K562 (cell line): Measurements from ENCODE around the gene TOMM40L. TPM values are rescaled to one million over a fixed set of nuclear protein-coding genes. Genes with fewer than 3 reads are reported as not detected.

Experiments used
- ATAC-seq: fragments of 200-7000 bp; cut with Tn5 transposase; 3 replicates; pipeline ENCODE4 v1.9.1; 2020; ENCODE audit warnings: moderate library complexity
- BruUV-seq: library from RNA; stranded (reverse); fragments of 400-500 nt; replicated peaks from 2 replicates; lab custom pipeline; 2021; lab: Mats Ljungman, UMichigan
- CTCF ChIA-PET: fragments of 300-600 bp; formaldehyde crosslinking; extraction: SDS; loops from one replicate; lab custom pipeline; 2021; ENCODE audit warnings: low intra/inter-chr PET ratio; lab: Yijun Ruan, JAX
- POLR2A ChIA-PET: fragments of 300-600, 350-650 bp; sonication (Branson Sonifier 250); formaldehyde crosslinking; extraction: SDS; loops from one replicate; lab custom pipeline; 2021; ENCODE audit warnings: antibody characterized with exemption, inconsistent platforms; lab: Yijun Ruan, JAX
- DNase-seq, 4 experiments: peaks; one replicate each; pipeline versions ENCODE4 v3.0.0 to v3.0.0-alpha.2; 2011 to 2018; ENCODE audit warnings: low spot score in 3 of 4, mixed read lengths in 3 of 4; ENCODE audit errors: extremely low read depth in 1 of 4
- FAIRE-seq: peaks from 2 replicates; lab custom pipeline; 2011; peaks lifted over from hg19 to GRCh38; lab: Jason Lieb, UNC
- H2AFZ ChIP-seq: 2 replicates; pipeline ENCODE4 v1.6.0; 2011; ENCODE audit warnings: low read depth, low read length, control low read depth, inconsistent platforms
- H3K27ac ChIP-seq: fragments of 200-600 bp; 3 replicates; pipeline ENCODE4 v1.8.0; 2011; ENCODE audit warnings: low read depth, mild to moderate bottlenecking, control low read depth, inconsistent platforms, low read length, moderate library complexity, mixed read lengths; ENCODE audit errors: extremely low read depth
- H3K27me3 ChIP-seq, 2 experiments: fragments of 300-600 bp in 1 of 2; 2 replicates in 1 of 2; 3 replicates in 1 of 2; pipeline versions ENCODE4 v1.6.0 to v1.8.0; 2011; ENCODE audit warnings: inconsistent platforms in 2 of 2, low read length in 2 of 2, mild to moderate bottlenecking in 1 of 2, mixed read lengths in 1 of 2, moderate library complexity in 1 of 2; ENCODE audit not compliant: control insufficient read depth in 2 of 2, insufficient read depth in 2 of 2
- H3K36me3 ChIP-seq: fragments of 300-600 bp; 3 replicates; pipeline ENCODE4 v1.8.0; 2011; ENCODE audit warnings: mild to moderate bottlenecking, low read length, inconsistent platforms; ENCODE audit not compliant: control insufficient read depth, insufficient read depth
- H3K4me1 ChIP-seq, 2 experiments: fragments of 200-600 bp in 1 of 2; replicated peaks in 1 of 2; 2 replicates in 1 of 2; 3 replicates in 1 of 2; pipeline versions ENCODE4 v1.5.1 to v1.8.0; 2011; ENCODE audit warnings: inconsistent platforms in 2 of 2, low read length in 2 of 2, mild to moderate bottlenecking in 1 of 2, mixed read lengths in 1 of 2, moderate library complexity in 1 of 2; ENCODE audit not compliant: control insufficient read depth in 2 of 2, insufficient read depth in 2 of 2
- H3K4me2 ChIP-seq: 2 replicates; pipeline ENCODE4 v1.6.1; 2011; ENCODE audit warnings: low read length, control low read depth, inconsistent platforms, mixed read lengths; ENCODE audit not compliant: insufficient read depth
- H3K4me3 ChIP-seq: fragments of 200-600 bp; sonication (generic), shearing (Covaris generic); 2 replicates; pipeline ENCODE4 v1.5.1; 2016; ENCODE audit warnings: control low read depth, inconsistent platforms
- H3K79me2 ChIP-seq: fragments of 200-600 bp; 3 replicates; pipeline ENCODE4 v1.8.0; 2011; ENCODE audit warnings: low read length, inconsistent platforms; ENCODE audit not compliant: control insufficient read depth, insufficient read depth
- H3K9ac ChIP-seq, 2 experiments: 2 replicates each; pipeline versions ENCODE4 v1.6.0 to v1.6.1; 2011; ENCODE audit warnings: low read depth in 2 of 2, low read length in 2 of 2, control low read depth in 1 of 2, inconsistent platforms in 1 of 2, mild to moderate bottlenecking in 1 of 2, mixed read lengths in 1 of 2; ENCODE audit not compliant: insufficient read depth in 1 of 2
- H3K9me1 ChIP-seq: one replicate; pipeline ENCODE4 v1.6.0; 2011; ENCODE audit warnings: inconsistent platforms, mild to moderate bottlenecking, low read length, moderate library complexity; ENCODE audit not compliant: control insufficient read depth, insufficient read depth
- H3K9me3 ChIP-seq: replicated peaks from 2 replicates; pipeline ENCODE4 v1.5.1; 2011; ENCODE audit warnings: low read depth, low read length, inconsistent platforms; ENCODE audit not compliant: control insufficient read depth, insufficient read depth
- H4K20me1 ChIP-seq: replicated peaks from 2 replicates; pipeline ENCODE4 v1.6.1; 2011; ENCODE audit warnings: low read length, inconsistent platforms, mixed read lengths; ENCODE audit not compliant: control insufficient read depth, insufficient read depth
- BHLHE40 ChIP-seq: IDR thresholded peaks from 2 replicates; pipeline ENCODE4 v1.6.1; 2011; ENCODE audit warnings: low read length, improper control_type of control experiment
- CTCF ChIP-seq, 3 experiments: IDR thresholded peaks in 2 of 3; conservative IDR thresholded peaks in 1 of 3; 2 replicates each; pipeline ENCODE4 v1.5.1; 2011 to 2012; ENCODE audit warnings: low read length in 3 of 3, mild to moderate bottlenecking in 3 of 3, control low read depth in 2 of 3, improper control_type of control experiment in 1 of 3, inconsistent platforms in 1 of 3, low read depth in 1 of 3, mixed read lengths in 1 of 3, moderate library complexity in 1 of 3; ENCODE audit not compliant: insufficient read depth in 2 of 3
- ELF1 ChIP-seq: fragments of 200-800 bp; sonication (Bioruptor generic); IDR thresholded peaks from 2 replicates; pipeline ENCODE4 v1.6.1; 2016; ENCODE audit warnings: missing genetic modification characterization, missing compliant biosample characterization
- ETV1 ChIP-seq: fragments of 450-650 bp; conservative IDR thresholded peaks from 2 replicates; pipeline ENCODE4 v1.6.1; 2016; ENCODE audit warnings: missing genetic modification characterization, control low read depth, low read depth, missing compliant biosample characterization
- GABPA ChIP-seq: fragments of 200-800 bp; sonication (Bioruptor generic); conservative IDR thresholded peaks from 2 replicates; pipeline ENCODE4 v1.6.1; 2016; ENCODE audit warnings: low read depth, missing genetic modification characterization, missing compliant biosample characterization
- PHF20 ChIP-seq: fragments of 450-650 bp; IDR thresholded peaks from 2 replicates; pipeline ENCODE4 v1.6.1; 2018; ENCODE audit not compliant: partially characterized antibody
- SOX6 ChIP-seq: fragments of 450-650 bp; IDR thresholded peaks from 2 replicates; pipeline ENCODE4 v1.6.1; 2014; ENCODE audit warnings: mild to moderate bottlenecking
- YY1 ChIP-seq, 3 experiments: IDR thresholded peaks; 2 replicates each; pipeline ENCODE4 v1.6.1; 2011; ENCODE audit warnings: low read length in 2 of 3, mild to moderate bottlenecking in 2 of 3, moderate library complexity in 2 of 3, borderline replicate concordance in 1 of 3, control low read depth in 1 of 3, low read depth in 1 of 3; ENCODE audit not compliant: insufficient read depth in 3 of 3, insufficient replicate concordance in 2 of 3, control insufficient read depth in 1 of 3, insufficient read length in 1 of 3; ENCODE audit errors: extremely low read depth in 1 of 3
- ZKSCAN8 ChIP-seq: fragments of 200-800 bp; sonication (Bioruptor generic); IDR thresholded peaks from 2 replicates; pipeline ENCODE4 v1.6.1; 2016; ENCODE audit warnings: missing genetic modification characterization, missing compliant biosample characterization
- ZNF436 ChIP-seq: fragments of 250-450, 450-650 bp; sonication (Bioruptor Pico); formaldehyde crosslinking; IDR thresholded peaks from 2 replicates; pipeline ENCODE4 v1.7.0; 2020; ENCODE audit warnings: mild to moderate bottlenecking
- ZNF695 ChIP-seq: fragments of 450-650 bp; formaldehyde crosslinking; IDR thresholded peaks from 2 replicates; pipeline ENCODE4 v1.4.0; 2020; ENCODE audit warnings: mild to moderate bottlenecking, moderate library complexity
- whole genome bisulfite sequencing: fragments of 100-300 bp; shearing (Covaris generic); methylation state at CpG from one replicate; pipeline ENCODE4 v1.1.6; 2016; ENCODE audit warnings: low coverage, mixed read lengths; ENCODE audit not compliant: insufficient coverage; ENCODE audit errors: missing lambda C conversion rate; 5-methylcytosine and 5-hydroxymethylcytosine counted together
- in situ Hi-C: fragments of 300-500 bp; cut with MboI; formaldehyde crosslinking; loops from 4 replicates; pipeline ENCODE4 v1.15.0; 2018; ENCODE audit warnings: inconsistent platforms, mixed read lengths
- intact Hi-C: fragments of 100-400 bp; cut with micrococcal nuclease; formaldehyde crosslinking; loops from 2 replicates; pipeline ENCODE4 v1.14.2; 2022
- polyA plus RNA-seq, 8 experiments: library from polyadenylated mRNA; depleted of rRNA in 4 of 8; stranded (reverse) in 5 of 8; unstranded in 3 of 8; fragments of >200 nt; fragmentation: Nextera tagmentation in 2 of 8; fragmentation: Illumina TruSeq in 1 of 8; extraction: Ambion mirVana in 2 of 8; extraction: Trizol in 1 of 8; gene quantifications; 2 replicates each; pipeline versions ENCODE4 v1.2.1 to v1.2.3, GENCODE V29; 2011 to 2014; ENCODE audit warnings: inconsistent platforms in 1 of 8, missing spikeins in 1 of 8
- total RNA-seq, 7 experiments: library from RNA; depleted of rRNA in 6 of 7; stranded (reverse); fragments of >200 nt in 6 of 7; fragmentation: Illumina TruSeq in 2 of 7; extraction: Trizol in 2 of 7; gene quantifications; 2 replicates each; pipeline versions ENCODE4 v1.2.1 to v1.2.3, GENCODE V29; 2011 to 2021; ENCODE audit warnings: low replicate concordance in 1 of 7
- TF ChIP-seq, protein P1 (sequence below): fragments of 250-450 bp; sonication (Bioruptor Pico); IDR thresholded peaks from 2 replicates; pipeline ENCODE4 v1.8.0; 2021; ENCODE audit warnings: borderline replicate concordance, mild to moderate bottlenecking, moderate library complexity; ENCODE audit not compliant: poor library complexity, severe bottlenecking
- TF ChIP-seq, protein P2 (sequence below): fragments of 200-800 bp; sonication (Bioruptor generic); IDR thresholded peaks from 2 replicates; pipeline ENCODE4 v1.6.1; 2017; ENCODE audit warnings: missing genetic modification characterization, missing compliant biosample characterization
- TF ChIP-seq, protein P3 (sequence below): fragments of 450-650 bp; formaldehyde crosslinking; IDR thresholded peaks from 2 replicates; pipeline ENCODE4 v1.4.0; 2020; ENCODE audit warnings: mild to moderate bottlenecking, moderate library complexity

TOMM40L gene
- total and polyA plus RNA-seq, 9 of the 15 experiments (the other 6 are each of a cell fraction or from before 2014, with no cell fraction given) = 9.6 to 33.6 (median 25.2) TPM

DNA sequence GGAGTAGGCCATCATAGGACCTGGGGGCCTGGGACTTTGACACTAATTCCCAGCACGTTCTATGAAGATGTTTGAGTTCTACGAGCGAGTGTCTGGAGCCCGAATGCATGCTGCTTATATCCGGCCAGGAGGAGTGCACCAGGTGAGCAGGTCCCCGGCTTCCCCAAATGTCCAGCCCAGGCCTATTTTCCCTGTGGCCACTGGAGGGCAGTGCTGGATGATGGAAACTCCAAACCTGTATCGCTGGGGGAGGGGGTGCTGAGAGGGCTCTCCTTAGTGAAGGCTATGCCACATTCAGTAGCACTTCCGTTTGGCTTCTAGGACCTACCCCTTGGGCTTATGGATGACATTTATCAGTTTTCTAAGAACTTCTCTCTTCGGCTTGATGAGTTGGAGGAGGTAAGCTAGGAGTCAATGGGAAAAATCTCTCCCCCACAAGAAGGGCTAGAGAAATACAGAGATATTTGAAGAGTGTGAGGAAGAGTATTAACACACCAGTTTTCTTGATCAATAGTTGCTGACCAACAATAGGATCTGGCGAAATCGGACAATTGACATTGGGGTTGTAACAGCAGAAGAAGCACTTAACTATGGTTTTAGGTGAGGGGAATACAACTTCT lies 16.0 kb upstream of the TOMM40L start:
- peak; percentile 92 for FAIRE-seq
- Histone ChIP-seq H3K4me3 (no peak overlapping the region), H3K4me2 (no peak overlapping the region), H3K36me3 (peaks cover 90% of the 10 kb centered on the region), H3K27me3 (no peaks in the 10 kb centered on the region), H3K27ac (no peak overlapping the region), H3K9ac (0 out of 4 replicates have a peak overlapping the region, but pooled peaks of 1 of the 2 experiments have one; percentile 10), H3K79me2 (no peaks in the 10 kb centered on the region), H3K9me1 (peaks cover 3% of the 10 kb centered on the region), H3K4me1 (peaks cover 3 to 4% of the 10 kb centered on the region in 2 experiments; a peak in 1 of 5 replicates), H2AFZ (no peak overlapping the region), H4K20me1 (0 out of 2 replicates have a peak, but pooled peaks cover 8% of the 10 kb centered on the region), H3K9me3 (no peaks in the 10 kb centered on the region)
- ChIA-PET CTCF (interaction anchor here (0.6 to 2.6 kb wide), 7 partner anchors 15 to 828 kb away, joined by 3 to 10 read pairs (median 3); no protein-coding TSS in a partner anchor), POLR2A (interaction anchor here (0.6 to 1.6 kb wide), 3 partner anchors 10 to 380 kb away, joined by 3 to 6 read pairs (median 3); no protein-coding TSS in a partner anchor)
- intact Hi-C loops = loop anchor here (1.0 kb wide), 2 partner anchors 15 to 18 kb away; no protein-coding TSS in a partner anchor
- DNase-seq = peak; percentile 86 to 89 (median 86)
- in situ Hi-C loops = no loop called here
- WGBS = 24% methylated on average over 11 of the region's 11 CpGs
- BruUV-seq = no TSS peak
- ATAC-seq = peak; percentile 99
- TF ChIP-seq ZNF436 (CRISPR knock-in tag) = no peak
- TF ChIP-seq, protein P1, sequence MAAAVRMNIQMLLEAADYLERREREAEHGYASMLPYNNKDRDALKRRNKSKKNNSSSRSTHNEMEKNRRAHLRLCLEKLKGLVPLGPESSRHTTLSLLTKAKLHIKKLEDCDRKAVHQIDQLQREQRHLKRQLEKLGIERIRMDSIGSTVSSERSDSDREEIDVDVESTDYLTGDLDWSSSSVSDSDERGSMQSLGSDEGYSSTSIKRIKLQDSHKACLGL (CRISPR knock-in tag) = no peak
- peak in 1 of 3 experiments; percentile 13 for TF ChIP-seq YY1 (IDR thresholded peaks at IDR 0.05; ENCODE audit: borderline replicate concordance in 1 of 3, control insufficient read depth in 1 of 3, extremely low read depth in 1 of 3, insufficient read depth in 3 of 3, insufficient read length in 1 of 3, insufficient replicate concordance in 2 of 3, low read depth in 1 of 3, low read length in 2 of 3)
- TF ChIP-seq, protein P2, sequence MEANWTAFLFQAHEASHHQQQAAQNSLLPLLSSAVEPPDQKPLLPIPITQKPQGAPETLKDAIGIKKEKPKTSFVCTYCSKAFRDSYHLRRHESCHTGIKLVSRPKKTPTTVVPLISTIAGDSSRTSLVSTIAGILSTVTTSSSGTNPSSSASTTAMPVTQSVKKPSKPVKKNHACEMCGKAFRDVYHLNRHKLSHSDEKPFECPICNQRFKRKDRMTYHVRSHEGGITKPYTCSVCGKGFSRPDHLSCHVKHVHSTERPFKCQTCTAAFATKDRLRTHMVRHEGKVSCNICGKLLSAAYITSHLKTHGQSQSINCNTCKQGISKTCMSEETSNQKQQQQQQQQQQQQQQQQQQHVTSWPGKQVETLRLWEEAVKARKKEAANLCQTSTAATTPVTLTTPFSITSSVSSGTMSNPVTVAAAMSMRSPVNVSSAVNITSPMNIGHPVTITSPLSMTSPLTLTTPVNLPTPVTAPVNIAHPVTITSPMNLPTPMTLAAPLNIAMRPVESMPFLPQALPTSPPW (CRISPR knock-in tag) = peak; percentile 63; the same call in 1 of the 2 replicates
- TF ChIP-seq, protein P3, sequence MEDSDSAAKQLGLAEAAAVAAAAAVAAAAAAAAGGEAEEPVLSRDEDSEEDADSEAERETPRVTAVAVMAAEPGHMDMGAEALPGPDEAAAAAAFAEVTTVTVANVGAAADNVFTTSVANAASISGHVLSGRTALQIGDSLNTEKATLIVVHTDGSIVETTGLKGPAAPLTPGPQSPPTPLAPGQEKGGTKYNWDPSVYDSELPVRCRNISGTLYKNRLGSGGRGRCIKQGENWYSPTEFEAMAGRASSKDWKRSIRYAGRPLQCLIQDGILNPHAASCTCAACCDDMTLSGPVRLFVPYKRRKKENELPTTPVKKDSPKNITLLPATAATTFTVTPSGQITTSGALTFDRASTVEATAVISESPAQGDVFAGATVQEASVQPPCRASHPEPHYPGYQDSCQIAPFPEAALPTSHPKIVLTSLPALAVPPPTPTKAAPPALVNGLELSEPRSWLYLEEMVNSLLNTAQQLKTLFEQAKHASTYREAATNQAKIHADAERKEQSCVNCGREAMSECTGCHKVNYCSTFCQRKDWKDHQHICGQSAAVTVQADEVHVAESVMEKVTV (CRISPR knock-in tag) = peak; percentile 85
- TF ChIP-seq CTCF (IDR thresholded peaks at IDR 0.05 in 2 of 3, conservative IDR thresholded peaks at IDR 0.05 in 1 of 3; ENCODE audit: insufficient read depth in 2 of 3, low read depth in 1 of 3, low read length in 3 of 3) = peak; percentile 94 to 97 (median 96)
- peak; percentile 34; the same call in 1 of the 2 replicates for TF ChIP-seq ELF1 (tag)
- no peak for TF ChIP-seq ZKSCAN8 (CRISPR knock-in tag)
- 0 out of 2 replicates have a peak, but pooled peaks have one; percentile 41 for TF ChIP-seq GABPA (tag)
- peak; percentile 9; the same call in 1 of the 2 replicates for TF ChIP-seq BHLHE40
- TF ChIP-seq ETV1 (tag) = peak; percentile 57
- no peak for TF ChIP-seq ZNF695 (CRISPR knock-in tag)
- TF ChIP-seq PHF20 = no peak
- TF ChIP-seq SOX6 = no peak
